Vagina (tissue), 2 donors: ENCODE results near the gene SPOCK2. TPM values are rescaled to one million over a fixed set of nuclear protein-coding genes. Genes with fewer than 3 reads are reported as not detected.

Experiments
- DNase-seq, 2 donors: peaks; one replicate each; pipeline ENCODE4 v3.0.0-alpha.2; 2017; ENCODE audit errors: extremely low spot score in 2 of 2
- H3K27ac ChIP-seq: fragments of 200-600 bp; sonication (generic); one replicate; pipeline ENCODE4 v1.5.1; 2019
- H3K27me3 ChIP-seq: fragments of 200-600 bp; sonication (generic); one replicate; pipeline ENCODE4 v1.5.1; 2019
- H3K36me3 ChIP-seq, 2 donors: fragments of 200-600 bp; sonication (generic); one replicate each; pipeline ENCODE4 v1.5.1; 2017 to 2019
- H3K4me1 ChIP-seq: fragments of 200-600 bp; sonication (generic); one replicate; pipeline ENCODE4 v1.5.1; 2019
- H3K4me3 ChIP-seq, 2 donors: fragments of 200-600 bp; sonication (generic); 1 replicate in 1 of 2; 2 replicates in 1 of 2; pipeline ENCODE4 v1.5.1; 2016 to 2019
- H3K9me3 ChIP-seq: fragments of 200-600 bp; sonication (generic); one replicate; pipeline ENCODE4 v1.5.1; 2019
- CTCF ChIP-seq, 3 experiments: fragments of 450-650 bp in 2 of 3; fragments of 200-600 bp in 1 of 3; sonication (generic) in 1 of 3; IDR thresholded peaks; one replicate each; pipeline ENCODE4 v1.5.1; 2017 to 2019; ENCODE audit warnings: antibody characterized with exemption in 3 of 3, mild to moderate bottlenecking in 2 of 3, moderate library complexity in 2 of 3
- POLR2A ChIP-seq, 2 donors: fragments of 450-650 bp; IDR thresholded peaks; one replicate each; pipeline ENCODE4 v1.6.1; 2017; ENCODE audit warnings: antibody characterized with exemption in 2 of 2, mild to moderate bottlenecking in 2 of 2, moderate library complexity in 2 of 2
- POLR2AphosphoS5 ChIP-seq, 2 donors: sonication (generic); formaldehyde crosslinking; IDR thresholded peaks; one replicate each; pipeline ENCODE4 v1.9.0; 2017; ENCODE audit warnings: antibody characterized with exemption in 2 of 2, mild to moderate bottlenecking in 2 of 2, low read depth in 1 of 2; ENCODE audit not compliant: insufficient read depth in 1 of 2
- intact Hi-C: fragments of 100-400 bp; cut with DNase I; formaldehyde crosslinking; loops from one replicate; pipeline ENCODE4 v1.15.1; 2023
- total RNA-seq: library from RNA; depleted of rRNA; stranded (reverse); fragments of >200 nt; gene quantifications from one replicate; pipeline ENCODE4 v1.2.3, GENCODE V29; 2016

SPOCK2 gene
- total RNA-seq, 1 donor from 2014 or later = 46.9 TPM

GRCh38 chr10:72009051-72009424, 79.3 kb downstream of the SPOCK2 start:
- Histone ChIP-seq H3K4me1 (peaks cover 63% of the 10 kb centered on the region), H3K27ac (peak overlapping the region; percentile 89), H3K9me3 (no peaks in the 10 kb centered on the region), H3K4me3 (no peak overlapping the region), H3K36me3 (peaks cover 0 to 18% of the 10 kb centered on the region in 2 donors), H3K27me3 (no peaks in the 10 kb centered on the region)
- TF ChIP-seq POLR2AphosphoS5 (IDR thresholded peaks at IDR 0.05; ENCODE audit: insufficient read depth in 1 of 2, low read depth in 1 of 2) = no peak
- TF ChIP-seq CTCF (IDR thresholded peaks at IDR 0.05) = no peak
- TF ChIP-seq POLR2A (IDR thresholded peaks at IDR 0.05) = no peak
- peak in 1 of 2 donors; percentile 95 for DNase-seq
- intact Hi-C loops = no loop called here

Other genes with a start within 250 kb of the SPOCK2 start
- 680 TPM for gene PSAP, start 237.3 kb downstream of the SPOCK2 start, total RNA-seq
- gene CHST3, start 124.2 kb downstream of the SPOCK2 start, total RNA-seq = 26.0 TPM
- gene ANAPC16, start 127.5 kb upstream of the SPOCK2 start, total RNA-seq = 76.6 TPM
- gene ASCC1, start 127.7 kb upstream of the SPOCK2 start, total RNA-seq = 38.5 TPM
- 1,063 TPM for gene DDIT4, start 185.4 kb upstream of the SPOCK2 start, total RNA-seq